Putamen (tissue), 1 donor: ENCODE results near the gene FFAR3.
"Not testable (repeated sequence)": the region's sequence is repeated elsewhere in the genome, so short reads cannot be mapped to it uniquely, and the experiment has no call there.

ENCODE experiments used
- DNase-seq: peaks from one replicate; pipeline ENCODE4 v3.0.0-alpha.2; 2016; ENCODE audit warnings: low spot score

The FFAR3 gene

GRCh38 chr19:35375505-35376307, 17.4 kb downstream of the FFAR3 start:
- DNase-seq: no peak

GRCh38 chr19:35377656-35378055, 19.4 kb downstream of the FFAR3 start:
- no peak for DNase-seq

- DNase-seq: no peak
Observed at GRCh38 chr19:35378356-35378755, 20.1 kb downstream of the FFAR3 start.

GRCh38 chr19:35379545-35379944, 21.3 kb downstream of the FFAR3 start:
- DNase-seq: not testable (repeated sequence)

- DNase-seq: no peak
Observed at GRCh38 chr19:35379992-35380391, 21.7 kb downstream of the FFAR3 start.

GRCh38 chr19:35380450-35381124, 22.3 kb downstream of the FFAR3 start:
- no peak for DNase-seq

GRCh38 chr19:35381318-35381717, 23.1 kb downstream of the FFAR3 start:
- no peak for DNase-seq

GRCh38 chr19:35381926-35382325, 23.7 kb downstream of the FFAR3 start:
- DNase-seq: no peak

GRCh38 chr19:35383536-35383935, 25.3 kb downstream of the FFAR3 start:
- no peak for DNase-seq

GRCh38 chr19:35388277-35389054, 30.2 kb downstream of the FFAR3 start:
- no peak for DNase-seq

GRCh38 chr19:35389192-35389861, 31.1 kb downstream of the FFAR3 start:
- DNase-seq: no peak

- no peak for DNase-seq
Observed at GRCh38 chr19:35392742-35393715, 34.8 kb downstream of the FFAR3 start.

GRCh38 chr19:35395382-35396199, 37.3 kb downstream of the FFAR3 start:
- DNase-seq: no peak

- DNase-seq: no peak
Observed at GRCh38 chr19:35396240-35396885, 38.1 kb downstream of the FFAR3 start.

- no peak for DNase-seq
Observed at GRCh38 chr19:35397064-35397463, 38.8 kb downstream of the FFAR3 start.

GRCh38 chr19:35398570-35398969, 40.3 kb downstream of the FFAR3 start:
- no peak for DNase-seq

GRCh38 chr19:35399231-35399630, 41.0 kb downstream of the FFAR3 start:
- DNase-seq: no peak

GRCh38 chr19:35399948-35400772, 41.9 kb downstream of the FFAR3 start:
- DNase-seq: no peak

- DNase-seq: no peak
Observed at GRCh38 chr19:35400773-35401100, 42.5 kb downstream of the FFAR3 start.
